Measurements from ENCODE around the gene ENG.
"Not testable (repeated sequence)": the region's sequence is repeated elsewhere in the genome, so short reads cannot be mapped to it uniquely, and the experiment has no call there.

The ENG gene

DNA sequence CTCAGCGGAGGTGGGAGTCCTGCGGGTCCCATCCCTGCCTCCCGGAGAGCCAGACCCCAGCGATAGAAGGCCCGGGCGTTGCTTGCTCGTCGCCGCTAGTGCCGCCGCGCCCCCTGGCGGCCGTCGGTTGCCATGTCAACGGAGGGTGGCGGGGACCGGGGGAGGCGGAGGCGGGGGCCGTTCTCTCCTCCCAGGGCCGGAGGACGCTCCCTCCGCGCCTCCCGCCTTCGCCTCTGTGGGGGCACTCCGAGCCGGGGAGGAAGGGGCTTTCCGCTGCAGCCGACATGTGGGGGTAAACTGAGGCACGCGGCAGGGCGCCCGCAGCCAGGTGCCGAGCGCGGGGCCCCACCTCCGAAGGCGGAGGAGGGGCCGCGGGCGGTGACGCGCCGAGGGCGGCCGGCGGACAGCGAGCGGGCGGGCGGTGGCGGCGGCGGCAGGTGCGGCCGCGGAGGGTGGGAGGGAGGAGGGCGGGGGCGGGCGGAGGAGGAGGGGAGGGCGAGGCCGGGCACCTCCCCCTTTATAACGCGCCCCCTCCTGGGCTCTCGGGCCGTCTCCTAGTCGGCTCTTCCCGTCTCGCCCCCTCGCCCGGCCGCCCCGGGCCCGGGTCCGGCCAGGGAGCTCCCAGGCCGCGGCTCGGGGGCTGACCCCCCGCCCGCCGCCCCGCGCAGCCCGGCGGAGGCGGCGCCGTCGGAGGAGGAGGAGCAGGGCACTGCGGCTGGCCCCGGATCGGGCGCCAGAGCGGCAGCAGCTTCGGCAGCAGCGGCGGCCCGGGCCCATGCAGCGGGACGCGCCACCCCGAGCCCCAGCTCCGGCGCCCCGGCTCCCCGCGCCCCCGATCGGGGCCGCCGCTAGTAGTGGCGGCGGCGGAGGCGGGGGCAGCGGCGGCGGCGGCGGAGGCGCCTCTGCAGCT is 69.2 kb downstream of the ENG start:
- Histone ChIP-seq H3K9ac (ENCODE audit: low read depth in 1 of 2, low read length in 2 of 2) (peak overlapping the region; percentile 56 to 91), H3K36me3 (ENCODE audit: control insufficient read depth in 2 of 2, insufficient read depth in 2 of 2, low read length in 2 of 2) (peaks cover 31 to 33% of the 10 kb centered on the region in 2 donors), H3K4me1 (ENCODE audit: control insufficient read depth in 2 of 2, insufficient read depth in 2 of 2, low read length in 2 of 2) (peaks cover 10 to 18% of the 10 kb centered on the region in 2 donors), H3K27me3 (ENCODE audit: control insufficient read depth in 2 of 2, insufficient read depth in 2 of 2, low read length in 2 of 2) (peaks cover 0 to 2% of the 10 kb centered on the region in 2 donors), H3K9me3 (ENCODE audit: control insufficient read depth in 2 of 2, low read length in 2 of 2) (no peaks in the 10 kb centered on the region), H3K4me3 (ENCODE audit: low read length in 2 of 2) (peak overlapping the region; percentile 71 to 89), H3K27ac (ENCODE audit: low read depth in 2 of 2, low read length in 2 of 2) (peak overlapping the region; percentile 90 to 94)

DNA sequence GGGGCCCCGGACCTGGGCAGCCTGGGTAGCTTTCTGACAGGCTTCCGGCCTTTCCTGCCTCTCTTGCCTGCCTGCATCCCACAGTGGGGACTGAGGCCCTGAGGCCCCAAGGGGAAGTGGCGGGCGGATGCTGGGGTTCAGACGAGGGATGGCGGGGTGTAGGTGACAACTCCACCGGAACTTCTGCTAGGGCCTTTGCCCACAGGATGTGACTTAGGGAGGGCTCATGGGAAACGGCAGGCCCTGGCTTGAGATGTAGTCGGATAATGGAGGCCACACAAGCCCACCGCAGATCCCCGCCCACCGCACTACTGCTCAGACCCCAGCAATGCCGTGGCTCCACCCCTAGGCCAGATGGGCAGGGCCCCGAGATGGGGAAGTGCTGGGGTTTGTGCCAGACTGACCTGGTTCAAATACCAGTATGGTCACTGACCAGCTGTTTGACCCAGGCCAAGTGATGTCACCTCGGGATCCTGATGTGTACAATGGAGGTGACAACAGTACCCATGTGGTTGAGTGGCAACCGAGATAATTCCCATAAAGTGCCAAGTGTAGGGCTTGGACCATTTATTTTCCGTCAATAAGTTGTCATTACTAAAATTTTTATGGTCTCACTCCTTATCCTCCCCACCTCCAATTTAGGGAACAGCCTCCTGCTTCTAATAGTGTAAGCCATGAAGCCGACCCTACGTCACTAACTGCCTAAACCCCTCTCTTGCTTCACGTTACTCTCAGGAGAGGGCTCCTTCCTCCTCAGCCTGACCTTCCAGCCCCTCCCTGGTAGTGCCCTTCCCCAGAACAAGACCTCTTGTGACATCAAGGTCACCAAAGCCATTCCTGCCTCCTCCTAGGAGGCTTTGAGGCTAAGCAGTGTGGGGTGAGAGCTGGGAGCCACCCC is 71.1 kb downstream of the ENG start:
- Histone ChIP-seq H3K36me3 (ENCODE audit: control insufficient read depth in 2 of 2, insufficient read depth in 2 of 2, low read length in 2 of 2) (peaks cover 13 to 15% of the 10 kb centered on the region in 2 donors), H3K4me1 (ENCODE audit: control insufficient read depth in 2 of 2, insufficient read depth in 2 of 2, low read length in 2 of 2) (peaks cover 12 to 21% of the 10 kb centered on the region in 2 donors), H3K4me3 (ENCODE audit: low read length in 2 of 2) (peak overlapping the region in 1 of 2 donors; percentile 48), H3K9ac (ENCODE audit: low read depth in 1 of 2, low read length in 2 of 2) (peak overlapping the region in 1 of 2 donors; percentile 9), H3K9me3 (ENCODE audit: control insufficient read depth in 2 of 2, low read length in 2 of 2) (no peaks in the 10 kb centered on the region), H3K27me3 (ENCODE audit: control insufficient read depth in 2 of 2, insufficient read depth in 2 of 2, low read length in 2 of 2) (peaks cover 0 to 2% of the 10 kb centered on the region in 2 donors), H3K27ac (ENCODE audit: low read depth in 2 of 2, low read length in 2 of 2) (peak overlapping the region; percentile 38 to 74)

DNA sequence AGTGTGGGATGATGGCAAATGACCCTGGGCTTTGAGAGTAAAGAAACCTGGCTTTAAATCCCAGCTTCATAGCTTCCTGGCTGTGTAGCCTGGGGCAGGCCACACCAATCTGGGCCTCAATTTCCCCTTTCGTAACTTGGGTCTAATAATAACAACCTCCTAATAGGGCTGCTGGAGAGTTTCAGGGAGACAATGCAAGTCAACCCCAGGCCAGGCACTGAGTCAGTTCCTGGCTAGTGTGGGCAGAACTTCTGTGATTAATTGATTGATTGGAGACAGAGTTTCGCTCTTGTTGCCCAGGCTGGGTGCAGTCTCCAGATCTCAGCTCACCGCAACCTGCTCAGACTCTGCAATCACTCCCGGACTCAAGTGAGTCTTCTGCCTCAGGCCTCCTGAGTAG is 72.7 kb downstream of the ENG start:
- H3K36me3 ChIP-seq (ENCODE audit: control insufficient read depth in 2 of 2, insufficient read depth in 2 of 2, low read length in 2 of 2) = no peaks in the 10 kb centered on the region
- no peak overlapping the region for H3K9ac ChIP-seq (ENCODE audit: low read depth in 1 of 2, low read length in 2 of 2)
- H3K27ac ChIP-seq (ENCODE audit: low read depth in 2 of 2, low read length in 2 of 2) = no peak overlapping the region
- H3K9me3 ChIP-seq (ENCODE audit: control insufficient read depth in 2 of 2, low read length in 2 of 2) = no peaks in the 10 kb centered on the region
- H3K4me3 ChIP-seq (ENCODE audit: low read length in 2 of 2) = no peak overlapping the region
- H3K27me3 ChIP-seq (ENCODE audit: control insufficient read depth in 2 of 2, insufficient read depth in 2 of 2, low read length in 2 of 2) = peaks cover 0 to 2% of the 10 kb centered on the region in 2 donors
- peaks cover 7 to 18% of the 10 kb centered on the region in 2 donors for H3K4me1 ChIP-seq (ENCODE audit: control insufficient read depth in 2 of 2, insufficient read depth in 2 of 2, low read length in 2 of 2)

DNA sequence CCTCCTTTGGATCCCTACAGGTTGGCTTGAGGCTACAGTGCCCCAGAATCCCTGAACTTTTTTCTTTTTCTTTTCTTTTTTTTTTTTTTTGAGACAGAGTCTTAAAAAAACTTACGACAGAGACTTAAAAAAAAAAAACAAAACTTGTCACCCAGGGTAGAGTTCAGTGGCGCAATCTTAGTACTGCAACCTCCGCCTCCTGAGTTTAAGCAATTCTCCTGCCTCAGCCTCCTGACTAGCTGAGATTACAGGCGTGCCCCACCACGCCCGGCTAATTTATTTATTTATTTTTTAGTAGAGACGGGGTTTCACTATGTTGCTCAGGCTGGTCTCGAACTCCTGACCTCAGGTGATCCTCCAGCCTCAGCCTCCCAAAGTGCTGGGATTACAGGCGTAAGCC is 73.5 kb downstream of the ENG start:
- peaks cover 8 to 17% of the 10 kb centered on the region in 2 donors for H3K4me1 ChIP-seq (ENCODE audit: control insufficient read depth in 2 of 2, insufficient read depth in 2 of 2, low read length in 2 of 2)
- H3K27ac ChIP-seq (ENCODE audit: low read depth in 2 of 2, low read length in 2 of 2) = peak overlapping the region in 1 of 2 donors; percentile 43
- H3K36me3 ChIP-seq (ENCODE audit: control insufficient read depth in 2 of 2, insufficient read depth in 2 of 2, low read length in 2 of 2); H3K9ac ChIP-seq (ENCODE audit: low read depth in 1 of 2, low read length in 2 of 2); H3K9me3 ChIP-seq (ENCODE audit: control insufficient read depth in 2 of 2, low read length in 2 of 2); H3K4me3 ChIP-seq (ENCODE audit: low read length in 2 of 2); H3K27me3 ChIP-seq (ENCODE audit: control insufficient read depth in 2 of 2, insufficient read depth in 2 of 2, low read length in 2 of 2): not testable (repeated sequence)

DNA sequence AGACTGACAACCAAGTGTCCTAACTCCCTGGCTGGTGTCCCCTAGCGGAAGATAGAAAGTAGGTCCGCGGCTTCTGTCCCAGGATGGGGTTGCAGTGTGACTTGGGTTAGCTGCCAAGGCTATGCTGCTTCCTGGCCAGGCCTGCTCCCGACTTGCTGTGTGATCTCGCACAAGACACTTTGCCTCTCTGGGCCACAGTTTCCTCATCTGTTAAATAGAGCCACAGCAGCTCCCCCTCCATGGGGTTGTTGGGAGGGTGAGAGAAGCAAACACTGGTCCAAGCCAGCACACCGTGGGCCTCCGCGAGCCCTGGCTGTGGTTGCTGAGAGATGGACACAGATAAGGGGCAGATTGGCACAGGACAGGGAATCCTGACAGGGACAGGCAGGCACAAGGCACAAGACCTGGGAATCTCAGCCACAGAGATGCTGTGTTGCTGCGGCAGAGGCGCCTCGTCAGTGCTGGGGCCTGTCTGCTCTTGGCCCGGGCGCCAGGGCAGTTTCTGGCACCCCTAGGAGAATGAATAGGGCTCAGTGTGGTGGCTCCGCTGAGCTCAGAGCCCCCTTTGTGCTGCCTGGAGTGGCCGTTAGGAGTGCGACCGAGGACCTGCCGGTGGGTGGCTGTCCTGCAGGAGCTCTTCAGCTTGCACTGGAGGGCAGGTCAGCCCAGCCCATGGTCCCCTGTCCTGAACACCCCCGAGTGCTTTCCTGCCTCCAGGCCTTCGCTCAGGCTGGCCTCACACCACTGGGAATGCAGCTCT is 74.2 kb downstream of the ENG start:
- Histone ChIP-seq H3K36me3 (ENCODE audit: control insufficient read depth in 2 of 2, insufficient read depth in 2 of 2, low read length in 2 of 2) (no peaks in the 10 kb centered on the region), H3K27me3 (ENCODE audit: control insufficient read depth in 2 of 2, insufficient read depth in 2 of 2, low read length in 2 of 2) (peaks cover 0 to 2% of the 10 kb centered on the region in 2 donors), H3K4me1 (ENCODE audit: control insufficient read depth in 2 of 2, insufficient read depth in 2 of 2, low read length in 2 of 2) (peaks cover 8 to 17% of the 10 kb centered on the region in 2 donors), H3K27ac (ENCODE audit: low read depth in 2 of 2, low read length in 2 of 2) (peak overlapping the region in 1 of 2 donors; percentile 43), H3K9me3 (ENCODE audit: control insufficient read depth in 2 of 2, low read length in 2 of 2) (no peaks in the 10 kb centered on the region), H3K9ac (ENCODE audit: low read depth in 1 of 2, low read length in 2 of 2) (peak overlapping the region in 1 of 2 donors; percentile 14), H3K4me3 (ENCODE audit: low read length in 2 of 2) (no peak overlapping the region)

DNA sequence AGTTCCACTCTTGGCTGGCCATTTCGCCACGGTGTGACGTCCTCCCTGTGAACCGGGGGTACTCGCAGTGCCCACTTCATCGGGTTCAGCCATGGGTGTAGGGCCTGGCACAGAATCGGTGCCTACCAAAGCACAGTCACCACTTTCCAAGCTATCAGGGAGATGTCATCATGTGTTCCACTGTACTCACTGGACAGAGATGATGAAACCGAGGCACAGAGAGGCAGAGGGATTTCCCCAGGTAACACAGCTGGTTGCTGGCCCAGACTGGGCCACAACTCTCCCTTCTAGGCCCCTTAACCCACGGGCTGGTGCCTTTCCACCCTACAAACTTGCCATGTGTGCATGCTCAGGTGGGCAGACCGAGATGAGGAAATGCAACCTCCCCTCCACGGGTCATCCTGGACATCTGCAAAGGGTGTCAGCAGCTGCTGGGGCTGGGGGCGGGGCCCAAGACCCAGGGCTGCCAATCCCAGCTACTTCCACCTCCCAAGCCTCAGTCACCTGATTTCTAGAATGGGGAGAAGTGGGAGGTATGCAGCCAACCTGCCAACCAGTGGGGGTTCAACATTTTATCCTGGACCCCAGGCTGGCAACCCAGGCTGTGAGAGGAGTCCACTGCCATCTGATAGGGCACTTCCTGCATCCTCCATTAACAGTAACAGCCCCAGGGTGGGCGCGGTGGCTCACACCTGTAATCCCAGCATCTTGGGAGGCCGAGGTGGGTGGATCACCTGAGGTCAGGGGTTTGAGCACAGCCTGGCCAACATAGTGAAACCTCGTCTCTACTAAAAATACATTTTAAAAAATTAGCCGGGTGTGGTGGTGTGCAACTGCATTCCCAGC is 75.1 kb downstream of the ENG start:
- H3K27me3 ChIP-seq (ENCODE audit: control insufficient read depth in 2 of 2, insufficient read depth in 2 of 2, low read length in 2 of 2) = peaks cover 0 to 2% of the 10 kb centered on the region in 2 donors
- peak overlapping the region; percentile 45 to 56 for H3K9ac ChIP-seq (ENCODE audit: low read depth in 1 of 2, low read length in 2 of 2)
- peak overlapping the region; percentile 76 to 88 for H3K27ac ChIP-seq (ENCODE audit: low read depth in 2 of 2, low read length in 2 of 2)
- peaks cover 4 to 13% of the 10 kb centered on the region in 2 donors for H3K4me1 ChIP-seq (ENCODE audit: control insufficient read depth in 2 of 2, insufficient read depth in 2 of 2, low read length in 2 of 2)
- H3K36me3 ChIP-seq (ENCODE audit: control insufficient read depth in 2 of 2, insufficient read depth in 2 of 2, low read length in 2 of 2) = no peaks in the 10 kb centered on the region
- H3K9me3 ChIP-seq (ENCODE audit: control insufficient read depth in 2 of 2, low read length in 2 of 2) = no peaks in the 10 kb centered on the region
- peak overlapping the region; percentile 28 to 57 for H3K4me3 ChIP-seq (ENCODE audit: low read length in 2 of 2)

DNA sequence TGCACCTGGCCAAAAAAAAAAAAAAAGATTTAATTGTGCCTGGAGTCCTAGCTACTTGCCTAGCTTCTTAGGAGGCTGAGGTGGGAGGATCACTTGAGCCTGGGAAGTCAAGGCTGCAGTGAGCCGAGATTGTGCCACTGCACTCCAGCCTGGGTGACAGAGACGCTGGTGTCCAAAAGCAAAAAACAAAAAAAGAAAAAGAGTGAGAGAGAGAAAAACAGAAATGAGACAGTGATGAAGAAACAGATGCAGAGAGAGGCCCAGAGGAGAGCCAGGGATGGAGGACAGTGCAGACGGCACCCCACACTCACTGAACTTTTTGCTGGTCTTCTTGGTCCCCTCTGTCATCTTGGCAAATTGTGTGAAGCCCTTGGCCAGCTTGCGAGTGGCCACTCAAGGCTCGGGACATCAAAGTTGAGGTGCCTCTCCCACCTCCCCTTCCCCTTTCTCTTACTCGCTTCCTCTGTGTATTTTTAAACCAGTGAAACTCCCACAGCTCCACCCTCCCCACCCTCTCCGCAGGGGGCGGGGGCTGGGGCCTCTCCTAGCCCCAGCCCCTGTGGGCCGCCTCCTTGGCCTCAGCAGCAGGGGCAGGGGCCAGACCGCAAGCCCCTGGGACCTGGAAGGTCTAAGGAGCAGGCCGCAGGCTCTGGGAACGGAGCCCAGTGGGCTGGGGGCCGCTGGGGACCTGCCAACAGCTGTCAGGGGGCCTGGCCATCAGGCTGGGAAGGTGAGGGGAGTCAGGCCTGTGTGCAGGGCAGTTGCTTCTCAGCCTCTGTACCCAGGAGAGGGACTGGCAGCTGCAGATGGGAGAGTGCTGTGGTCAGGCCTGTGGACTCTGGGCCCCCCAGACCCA is 76.0 kb downstream of the ENG start, which contains the start of gene SH2D3C:
Gene SH2D3C, minus strand, starts transcription at position 387 of the 856 bp plus-strand sequence. Its CDS starts 39 bp downstream, at position 348.
- peak within 1 kb of the TSS; percentile 45 to 56 for H3K9ac ChIP-seq (ENCODE audit: low read depth in 1 of 2, low read length in 2 of 2)
- H3K36me3 ChIP-seq (ENCODE audit: control insufficient read depth in 2 of 2, insufficient read depth in 2 of 2, low read length in 2 of 2) = no peaks in the 10 kb centered on the region
- H3K4me1 ChIP-seq (ENCODE audit: control insufficient read depth in 2 of 2, insufficient read depth in 2 of 2, low read length in 2 of 2) = peaks cover 4 to 6% of the 10 kb centered on the region in 2 donors
- no peaks in the 10 kb centered on the region for H3K27me3 ChIP-seq (ENCODE audit: control insufficient read depth in 2 of 2, insufficient read depth in 2 of 2, low read length in 2 of 2)
- peak within 1 kb of the TSS; percentile 76 to 88 for H3K27ac ChIP-seq (ENCODE audit: low read depth in 2 of 2, low read length in 2 of 2)
- peak within 1 kb of the TSS; percentile 28 to 72 for H3K4me3 ChIP-seq (ENCODE audit: low read length in 2 of 2)
- no peaks in the 10 kb centered on the region for H3K9me3 ChIP-seq (ENCODE audit: control insufficient read depth in 2 of 2, low read length in 2 of 2)

DNA sequence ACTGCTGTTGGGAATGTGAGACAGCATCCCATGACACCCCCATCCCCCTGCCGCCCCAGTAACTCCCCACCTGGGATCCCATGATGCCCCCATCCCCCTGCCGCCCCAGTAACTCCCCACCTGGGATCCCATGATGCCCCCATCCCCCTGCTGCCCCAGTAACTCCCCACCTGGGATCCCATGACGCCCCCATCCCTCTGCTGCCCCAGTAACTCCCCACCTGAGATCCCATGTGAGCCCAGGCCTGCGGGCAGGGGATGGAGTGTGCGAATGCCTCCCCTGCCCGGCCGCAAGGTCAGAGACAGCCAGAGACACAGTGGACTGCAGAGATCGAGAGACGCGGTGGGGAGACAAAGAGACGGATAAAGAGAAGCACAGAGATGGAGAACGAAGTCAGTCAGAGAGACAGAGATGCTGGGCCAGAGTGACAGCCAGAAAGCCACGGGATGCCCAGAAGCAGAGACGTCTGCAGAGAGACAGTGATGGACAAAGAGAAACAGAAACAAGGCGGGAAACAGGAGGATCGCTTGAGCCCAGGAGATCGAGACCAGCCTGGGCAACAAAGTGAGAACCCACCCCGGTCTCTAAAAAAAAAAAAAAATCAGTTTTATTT is 77.0 kb downstream of the ENG start:
- H3K4me3 ChIP-seq (ENCODE audit: low read length in 2 of 2) = peak overlapping the region; percentile 10 to 72
- peak overlapping the region in 1 of 2 donors; percentile 88 for H3K27ac ChIP-seq (ENCODE audit: low read depth in 2 of 2, low read length in 2 of 2)
- peak overlapping the region in 1 of 2 donors; percentile 26 for H3K9ac ChIP-seq (ENCODE audit: low read depth in 1 of 2, low read length in 2 of 2)

More for the DNA sequence above, 77.0 kb downstream of the ENG start:
- no peaks in the 10 kb centered on the region for H3K9me3 ChIP-seq (ENCODE audit: control insufficient read depth in 2 of 2, low read length in 2 of 2)
- H3K27me3 ChIP-seq (ENCODE audit: control insufficient read depth in 2 of 2, insufficient read depth in 2 of 2, low read length in 2 of 2) = peaks cover 0 to 3% of the 10 kb centered on the region in 2 donors
- no peaks in the 10 kb centered on the region for H3K36me3 ChIP-seq (ENCODE audit: control insufficient read depth in 2 of 2, insufficient read depth in 2 of 2, low read length in 2 of 2)
- H3K4me1 ChIP-seq (ENCODE audit: control insufficient read depth in 2 of 2, insufficient read depth in 2 of 2, low read length in 2 of 2) = peaks cover 3 to 4% of the 10 kb centered on the region in 2 donors
